MM.1S (cell line): ENCODE data around the gene OSBP.
A peak's percentile ranks its signal among the peaks of the same experiment; 100 is the strongest.

Experiments used
- DNase-seq: peaks from one replicate; pipeline ENCODE4 v3.0.0-alpha.2; 2015
- H2AFZ ChIP-seq: fragments of 300-600 bp; sonication (generic); 2 replicates; pipeline ENCODE4 v1.6.0; 2016; ENCODE audit warnings: antibody characterized with exemption, low read length
- H3F3A ChIP-seq: fragments of 300-600 bp; sonication (generic); 2 replicates; pipeline ENCODE4 v1.6.1; 2016; ENCODE audit warnings: mild to moderate bottlenecking, antibody characterized with exemption, low read length, moderate library complexity, mixed read lengths; ENCODE audit not compliant: insufficient read depth
- H3K27ac ChIP-seq: fragments of 300-600 bp; sonication (generic); 2 replicates; pipeline ENCODE4 v1.5.1; 2016; ENCODE audit warnings: mild to moderate bottlenecking, low read length
- H3K27me3 ChIP-seq: fragments of 300-600 bp; sonication (generic); replicated peaks from 2 replicates; pipeline ENCODE4 v1.6.0; 2016; ENCODE audit warnings: low read length; ENCODE audit not compliant: insufficient read depth
- H3K36me3 ChIP-seq: fragments of 300-600 bp; sonication (generic); replicated peaks from 2 replicates; pipeline ENCODE4 v1.6.1; 2016; ENCODE audit warnings: mild to moderate bottlenecking, low read length, mixed read lengths; ENCODE audit not compliant: insufficient read depth
- H3K4me1 ChIP-seq: fragments of 300-600 bp; sonication (generic); 2 replicates; pipeline ENCODE4 v1.6.1; 2016; ENCODE audit warnings: low read length, mixed read lengths
- H3K4me2 ChIP-seq: fragments of 300-600 bp; sonication (generic); 2 replicates; pipeline ENCODE4 v1.6.0; 2016; ENCODE audit warnings: low read depth, low read length
- H3K4me3 ChIP-seq: fragments of 300-600 bp; sonication (generic); 2 replicates; pipeline ENCODE4 v1.5.1; 2016; ENCODE audit warnings: low read length, mixed read lengths
- H3K79me2 ChIP-seq: fragments of 300-600 bp; sonication (generic); 2 replicates; pipeline ENCODE4 v1.6.1; 2016; ENCODE audit warnings: mixed run types, low read length, mixed read lengths
- H3K9ac ChIP-seq: fragments of 300-600 bp; sonication (generic); 2 replicates; pipeline ENCODE4 v1.6.1; 2016; ENCODE audit warnings: low read length, mixed read lengths
- H3K9me2 ChIP-seq: fragments of 300-600 bp; sonication (generic); replicated peaks from 2 replicates; pipeline ENCODE4 v1.6.1; 2016; ENCODE audit warnings: mild to moderate bottlenecking, low read length, mixed read lengths; ENCODE audit not compliant: insufficient read depth
- H3K9me3 ChIP-seq: fragments of 300-600 bp; sonication (generic); replicated peaks from 2 replicates; pipeline ENCODE4 v1.6.1; 2016; ENCODE audit warnings: mild to moderate bottlenecking, low read length, mixed read lengths; ENCODE audit not compliant: insufficient read depth
- H4K20me1 ChIP-seq: fragments of 300-600 bp; sonication (generic); 2 replicates; pipeline ENCODE4 v1.6.1; 2016; ENCODE audit warnings: mild to moderate bottlenecking, low read length, moderate library complexity, mixed read lengths; ENCODE audit not compliant: insufficient read depth
- CTCF ChIP-seq: fragments of 300-600 bp; sonication (generic); IDR thresholded peaks from 2 replicates; pipeline ENCODE4 v1.5.1; 2016; ENCODE audit warnings: antibody characterized with exemption, low read length, mixed read lengths
- EZH2 ChIP-seq: fragments of 300-600 bp; sonication (generic); optimal IDR thresholded peaks from 2 replicates; pipeline ENCODE3; 2017; ENCODE audit warnings: low read depth, mild to moderate bottlenecking, antibody characterized with exemption, low read length, mixed read lengths
- EZH2phosphoT487 ChIP-seq: fragments of 300-600 bp; sonication (generic); IDR thresholded peaks from 2 replicates; pipeline ENCODE4 v1.6.1; 2018; ENCODE audit warnings: antibody characterized with exemption, low read length

The OSBP gene

GRCh38 chr11:59617876-59618275, 2.3 kb upstream of the OSBP start:
- H3K36me3 ChIP-seq = no peaks in the 10 kb centered on the region
- no peaks in the 10 kb centered on the region for H3K27me3 ChIP-seq
- peaks cover 8% of the 10 kb centered on the region for H3K4me1 ChIP-seq
- H3K79me2 ChIP-seq = peaks cover 23% of the 10 kb centered on the region
- H3K4me3 ChIP-seq = no peak overlapping the region
- H3F3A ChIP-seq = no peaks in the 10 kb centered on the region; the same call in 1 of the 2 replicates
- no peak overlapping the region for H3K9ac ChIP-seq
- DNase-seq = no peak
- no peak for TF ChIP-seq EZH2
- no peak for TF ChIP-seq EZH2phosphoT487
- TF ChIP-seq CTCF = no peak
- no peaks in the 10 kb centered on the region for H3K9me2 ChIP-seq
- no peaks in the 10 kb centered on the region for H4K20me1 ChIP-seq
- H3K27ac ChIP-seq = no peak overlapping the region
- H3K9me3 ChIP-seq = no peaks in the 10 kb centered on the region
- no peak overlapping the region for H2AFZ ChIP-seq
- H3K4me2 ChIP-seq = no peak overlapping the region

- no peaks in the 10 kb centered on the region for H3K9me3 ChIP-seq
- peak overlapping the region; percentile 61 for H3K4me3 ChIP-seq
- peak overlapping the region; percentile 86 for H3K4me2 ChIP-seq
- no peaks in the 10 kb centered on the region; the same call in 1 of the 2 replicates for H3F3A ChIP-seq
- peak overlapping the region; percentile 50; the same call in 1 of the 2 replicates for H3K9ac ChIP-seq
- H2AFZ ChIP-seq = peak overlapping the region; percentile 87
- H3K36me3 ChIP-seq = no peaks in the 10 kb centered on the region
- peaks cover 12% of the 10 kb centered on the region for H3K4me1 ChIP-seq
- H3K27ac ChIP-seq = peak overlapping the region; percentile 81; the same call in 1 of the 2 replicates
- DNase-seq = no peak
- H3K27me3 ChIP-seq = no peaks in the 10 kb centered on the region
- no peaks in the 10 kb centered on the region for H4K20me1 ChIP-seq
- H3K79me2 ChIP-seq = peaks cover 37% of the 10 kb centered on the region
- H3K9me2 ChIP-seq = no peaks in the 10 kb centered on the region
- no peak for TF ChIP-seq EZH2phosphoT487
These were observed 915 bp upstream of the OSBP start for GRCh38 chr11:59616396-59616982.

GRCh38 chr11:59615120-59615636, 396 bp downstream of the OSBP start:
- Histone ChIP-seq H3K27me3 (no peaks in the 10 kb centered on the region), H3K36me3 (no peaks in the 10 kb centered on the region), H2AFZ (peak overlapping the region; percentile 6; the same call in 1 of the 2 replicates), H3K27ac (peak overlapping the region; percentile 81; the same call in 1 of the 2 replicates), H3F3A (no peaks in the 10 kb centered on the region; the same call in 1 of the 2 replicates), H3K4me1 (peaks cover 12% of the 10 kb centered on the region), H4K20me1 (no peaks in the 10 kb centered on the region), H3K4me2 (peak overlapping the region; percentile 76), H3K9me3 (no peaks in the 10 kb centered on the region), H3K79me2 (peaks cover 50% of the 10 kb centered on the region), H3K4me3 (peak overlapping the region; percentile 76), H3K9ac (peak overlapping the region; percentile 79), H3K9me2 (no peaks in the 10 kb centered on the region)
- peak; percentile 71 for DNase-seq
- TF ChIP-seq EZH2 (no peak), EZH2phosphoT487 (no peak)

DNA sequence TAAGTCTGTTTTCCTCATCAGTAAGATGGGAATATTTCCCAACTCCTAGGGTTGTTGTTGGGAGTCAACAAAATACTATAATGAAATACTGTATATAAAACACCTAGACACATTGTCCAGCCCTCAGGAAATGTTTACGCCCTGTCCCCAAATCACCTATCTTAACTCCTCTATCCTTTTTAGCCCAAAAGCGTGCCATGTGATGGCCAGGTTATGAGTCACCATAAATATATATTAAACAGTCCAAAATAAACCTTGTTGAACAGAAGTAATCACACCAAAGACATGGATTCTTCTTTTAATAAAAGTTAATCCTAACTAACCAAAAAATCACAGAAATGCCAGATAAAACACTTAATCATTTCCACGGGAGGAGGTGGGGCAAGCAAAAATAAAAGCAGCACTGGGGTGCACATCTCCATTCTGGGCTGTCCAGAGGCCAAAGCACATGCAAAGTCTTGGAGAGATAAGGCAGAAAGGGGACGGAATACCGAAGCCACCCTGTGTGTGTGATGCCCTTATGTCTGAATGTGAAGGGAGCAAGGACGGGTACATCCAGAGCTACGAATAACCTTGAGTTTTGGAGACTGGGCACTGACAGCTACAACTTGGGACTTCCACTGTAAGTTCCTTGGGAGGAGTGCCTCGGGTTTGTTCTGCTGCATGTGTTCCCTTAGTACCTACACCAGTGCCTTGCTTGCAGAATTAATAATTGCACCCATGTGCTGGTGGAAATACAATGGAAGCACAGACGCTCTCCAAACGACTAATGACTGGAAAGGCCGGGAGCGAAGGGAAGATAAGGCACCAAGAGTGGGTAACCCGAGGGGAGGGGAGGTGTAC, 1.1 kb downstream of the OSBP start:
- H3K4me1 ChIP-seq = peaks cover 12% of the 10 kb centered on the region
- peak overlapping the region; percentile 73 for H3K9ac ChIP-seq
- H3K9me3 ChIP-seq = no peaks in the 10 kb centered on the region
- H3F3A ChIP-seq = no peaks in the 10 kb centered on the region; the same call in 1 of the 2 replicates
- peak overlapping the region; percentile 76 for H3K4me3 ChIP-seq
- no peak for TF ChIP-seq EZH2
- no peak for TF ChIP-seq CTCF
- TF ChIP-seq EZH2phosphoT487 = no peak
- H3K4me2 ChIP-seq = peak overlapping the region; percentile 76
- no peaks in the 10 kb centered on the region for H3K27me3 ChIP-seq
- H4K20me1 ChIP-seq = no peaks in the 10 kb centered on the region
- peak overlapping the region; percentile 6; the same call in 1 of the 2 replicates for H2AFZ ChIP-seq
- H3K79me2 ChIP-seq = peaks cover 57% of the 10 kb centered on the region
- peak overlapping the region; percentile 6; the same call in 1 of the 2 replicates for H3K27ac ChIP-seq
- H3K9me2 ChIP-seq = no peaks in the 10 kb centered on the region
- H3K36me3 ChIP-seq = 0 out of 2 replicates have a peak, but pooled peaks cover 5% of the 10 kb centered on the region
- no peak for DNase-seq
